HepG2 (cell line): ENCODE measurements around the gene IL11RA. TPM values are rescaled to one million over a fixed set of nuclear protein-coding genes. Genes with fewer than 3 reads are reported as not detected.

Experiments used
- ATAC-seq: fragments of 200-7000 bp; cut with Tn5 transposase; 3 replicates; pipeline ENCODE4 v1.9.1; 2020; ENCODE audit warnings: mild to moderate bottlenecking, moderate library complexity
- BruUV-seq: library from RNA; stranded (reverse); fragments of 400-500 nt; replicated peaks from 2 replicates; lab custom pipeline; 2021; lab: Mats Ljungman, UMichigan
- CTCF ChIA-PET: fragments of 300-600 bp; formaldehyde crosslinking; extraction: SDS; loops from one replicate; lab custom pipeline; 2021; ENCODE audit warnings: low total read pairs, inconsistent platforms, low intra/inter-chr PET ratio; lab: Yijun Ruan, JAX
- POLR2A ChIA-PET: fragments of 350-600 bp; sonication (Branson Sonifier 250); formaldehyde crosslinking; loops from one replicate; lab custom pipeline; 2020; ENCODE audit warnings: antibody characterized with exemption, inconsistent platforms; lab: Yijun Ruan, JAX
- DNase-seq: peaks from one replicate; pipeline ENCODE4 v3.0.0-alpha.2; 2015; ENCODE audit warnings: low spot score
- FAIRE-seq: peaks from 3 replicates; lab custom pipeline; 2011; peaks lifted over from hg19 to GRCh38; lab: Jason Lieb, UNC
- H2AFZ ChIP-seq: one replicate; pipeline ENCODE4 v1.6.1; 2011; ENCODE audit warnings: low read length, inconsistent platforms
- H3K27ac ChIP-seq: fragments of 300-600 bp; 3 replicates; pipeline ENCODE4 v1.8.0; 2011; ENCODE audit warnings: mixed run types, mild to moderate bottlenecking, mixed read lengths, low read length, inconsistent platforms; ENCODE audit not compliant: insufficient read depth; ENCODE audit errors: extremely low read length
- H3K27me3 ChIP-seq, 2 experiments: fragments of 200-600 bp in 1 of 2; 2 replicates in 1 of 2; 3 replicates in 1 of 2; pipeline versions ENCODE4 v1.6.0 to v1.8.0; 2011; ENCODE audit warnings: low read length in 2 of 2, mild to moderate bottlenecking in 2 of 2, moderate library complexity in 2 of 2, inconsistent platforms in 1 of 2; ENCODE audit not compliant: insufficient read depth in 2 of 2, control insufficient read depth in 1 of 2
- H3K36me3 ChIP-seq, 2 experiments: fragments of 200-600 bp in 1 of 2; replicated peaks in 1 of 2; 2 replicates in 1 of 2; 3 replicates in 1 of 2; pipeline versions ENCODE4 v1.5.1 to v1.8.0; 2011; ENCODE audit warnings: low read length in 2 of 2, inconsistent platforms in 1 of 2; ENCODE audit not compliant: insufficient read depth in 2 of 2, control insufficient read depth in 1 of 2
- H3K4me1 ChIP-seq: 2 replicates; pipeline ENCODE4 v1.5.1; 2012; ENCODE audit warnings: low read length, inconsistent platforms; ENCODE audit not compliant: insufficient read depth
- H3K4me2 ChIP-seq: 2 replicates; pipeline ENCODE4 v1.6.0; 2011; ENCODE audit warnings: low read depth, low read length, inconsistent platforms
- H3K4me3 ChIP-seq, 3 experiments: fragments of 200-600 bp in 1 of 3; sonication (generic), shearing (Covaris generic) in 1 of 3; replicated peaks in 1 of 3; 2 replicates each; pipeline ENCODE4 v1.5.1; 2011 to 2016; ENCODE audit warnings: low read length in 3 of 3, inconsistent platforms in 2 of 3, low read depth in 2 of 3, mild to moderate bottlenecking in 2 of 3, control low read depth in 1 of 3, mixed read lengths in 1 of 3; ENCODE audit not compliant: insufficient read depth in 1 of 3
- H3K79me2 ChIP-seq: one replicate; pipeline ENCODE4 v1.6.1; 2011; ENCODE audit warnings: low read length, inconsistent platforms; ENCODE audit not compliant: insufficient read depth
- H3K9ac ChIP-seq: 2 replicates; pipeline ENCODE4 v1.6.0; 2011; ENCODE audit warnings: mild to moderate bottlenecking, low read depth, low read length, inconsistent platforms; ENCODE audit not compliant: insufficient read depth
- H3K9me3 ChIP-seq: 2 replicates; pipeline ENCODE4 v1.5.1; 2012; ENCODE audit warnings: mild to moderate bottlenecking, low read length
- H4K20me1 ChIP-seq: 2 replicates; pipeline ENCODE4 v1.6.0; 2011; ENCODE audit warnings: inconsistent platforms, mild to moderate bottlenecking, low read length, moderate library complexity; ENCODE audit not compliant: insufficient read depth
- EED ChIP-seq: sonication (generic); formaldehyde crosslinking; IDR thresholded peaks from 2 replicates; pipeline ENCODE4 v1.5.0; 2020; ENCODE audit warnings: mild to moderate bottlenecking, missing genetic modification reagents
- FUBP1 ChIP-seq: sonication (generic); formaldehyde crosslinking; IDR thresholded peaks from 2 replicates; pipeline ENCODE4 v1.5.1; 2020; ENCODE audit warnings: missing genetic modification reagents, mild to moderate bottlenecking, borderline replicate concordance
- KDM4B ChIP-seq: sonication (generic); formaldehyde crosslinking; IDR thresholded peaks from 2 replicates; pipeline ENCODE4 v1.4.0; 2020; ENCODE audit warnings: missing genetic modification reagents
- NFE2L1 ChIP-seq: sonication (generic); formaldehyde crosslinking; IDR thresholded peaks from 2 replicates; pipeline ENCODE4 v1.4.0; 2020; ENCODE audit warnings: missing genetic modification reagents, mild to moderate bottlenecking, borderline replicate concordance
- POLR2AphosphoS5 ChIP-seq: IDR thresholded peaks from 2 replicates; pipeline ENCODE4 v1.6.1; 2012; ENCODE audit warnings: low read depth, low read length
- SAFB2 ChIP-seq: sonication (generic); formaldehyde crosslinking; IDR thresholded peaks from 2 replicates; pipeline ENCODE4 v1.5.1; 2020; ENCODE audit warnings: missing genetic modification reagents, low read depth, mild to moderate bottlenecking, borderline replicate concordance
- SMAD9 ChIP-seq: sonication (generic); formaldehyde crosslinking; IDR thresholded peaks from 2 replicates; pipeline ENCODE4 v1.5.1; 2020; ENCODE audit warnings: mild to moderate bottlenecking, missing genetic modification reagents
- TFE3 ChIP-seq: IDR thresholded peaks from 2 replicates; pipeline ENCODE4 v1.6.1; 2016
- ZBED4 ChIP-seq: sonication (generic); formaldehyde crosslinking; IDR thresholded peaks from 2 replicates; pipeline ENCODE4 v1.4.0; 2020; ENCODE audit warnings: missing genetic modification reagents, borderline replicate concordance
- ZFY ChIP-seq: sonication (generic); formaldehyde crosslinking; IDR thresholded peaks from 2 replicates; pipeline ENCODE4 v1.4.0; 2020; ENCODE audit warnings: missing genetic modification reagents
- ZNF20 ChIP-seq: sonication (generic); formaldehyde crosslinking; IDR thresholded peaks from 2 replicates; pipeline ENCODE4 v1.4.0; 2020; ENCODE audit warnings: mild to moderate bottlenecking, moderate library complexity, missing genetic modification reagents
- ZNF333 ChIP-seq: sonication (generic); formaldehyde crosslinking; IDR thresholded peaks from 2 replicates; pipeline ENCODE4 v1.4.0; 2020; ENCODE audit warnings: mild to moderate bottlenecking, missing genetic modification reagents, borderline replicate concordance
- ZNF552 ChIP-seq: sonication (generic); formaldehyde crosslinking; IDR thresholded peaks from 2 replicates; pipeline ENCODE4 v1.9.0; 2022; ENCODE audit warnings: missing genetic modification reagents, mild to moderate bottlenecking, borderline replicate concordance
- ZNF749 ChIP-seq: sonication (generic); formaldehyde crosslinking; IDR thresholded peaks from 2 replicates; pipeline ENCODE4 v1.8.0; 2022; ENCODE audit warnings: mild to moderate bottlenecking, missing genetic modification reagents, moderate library complexity, borderline replicate concordance
- in situ Hi-C: cut with HindIII; loops from 2 replicates; pipeline ENCODE4 v1.10.0; 2017; ENCODE audit warnings: low pct_unique_long_range_greater_than_20kb; ENCODE audit not compliant: extremely low pct_ligation_motif_present
- intact Hi-C: fragments of 100-400 bp; cut with micrococcal nuclease; formaldehyde crosslinking; loops from one replicate; pipeline ENCODE4 v1.10.0; 2022; ENCODE audit not compliant: unreplicated experiment
- polyA plus RNA-seq, 8 experiments: library from polyadenylated mRNA; depleted of rRNA in 3 of 8; stranded (reverse) in 7 of 8; unstranded in 1 of 8; fragments of >200 nt; fragmentation: Illumina TruSeq in 4 of 8; extraction: Trizol in 4 of 8; gene quantifications; 2 replicates each; pipeline versions ENCODE4 v1.2.1 to v1.2.3, GENCODE V29; 2011 to 2016; ENCODE audit warnings: low read depth in 4 of 8, missing spikeins in 1 of 8, mixed read lengths in 1 of 8; ENCODE audit not compliant: insufficient read depth in 1 of 8
- total RNA-seq, 5 experiments: library from RNA; depleted of rRNA; stranded (reverse); fragments of >200 nt; fragmentation: Illumina TruSeq; extraction: Trizol; gene quantifications; 2 replicates each; pipeline ENCODE4 v1.2.3, GENCODE V29; 2016; ENCODE audit warnings: low read depth in 1 of 5

The IL11RA gene
- total and polyA plus RNA-seq, 2 of the 13 experiments (the other 11 are each of a cell fraction or from before 2014, with no cell fraction given), result 2.0 to 4.2 TPM

- no peak for TF ChIP-seq NFE2L1 (CRISPR knock-in tag)
- TF ChIP-seq KDM4B (CRISPR knock-in tag), result no peak
- TF ChIP-seq ZNF749 (CRISPR knock-in tag), result no peak
- no peak for TF ChIP-seq POLR2AphosphoS5
Observed at GRCh38 chr9:34603610-34604231, 48.3 kb upstream of the IL11RA start (continued).

- Histone ChIP-seq H4K20me1 (no peaks in the 10 kb centered on the region; the same call in 1 of the 2 replicates), H3K27ac (no peak overlapping the region)
- CTCF ChIA-PET, result no interaction called here
- ATAC-seq (no peak), DNase-seq (no peak)
- in situ Hi-C loops, result no loop called here
- TF ChIP-seq EED, result no peak
- TF ChIP-seq ZBED4 (CRISPR knock-in tag), result no peak
- TF ChIP-seq TFE3, result no peak
- no peak for TF ChIP-seq SMAD9 (CRISPR knock-in tag)
- TF ChIP-seq ZNF333 (CRISPR knock-in tag), result no peak
- TF ChIP-seq SAFB2 (CRISPR knock-in tag), result no peak
- TF ChIP-seq ZFY (CRISPR knock-in tag), result no peak
- TF ChIP-seq ZNF20, result no peak
- TF ChIP-seq ZNF552, result no peak
- TF ChIP-seq FUBP1, result no peak
- TF ChIP-seq, all 625 proteins: peak for 0
- Histone ChIP-seq H3K36me3 (no peaks in the 10 kb centered on the region), H2AFZ (no peak overlapping the region), H3K9me3 (no peaks in the 10 kb centered on the region), H3K4me2 (no peak overlapping the region), H3K4me3 (no peak overlapping the region), H3K4me1 (peaks cover 24% of the 10 kb centered on the region), H3K79me2 (peaks cover under 1% of the 10 kb centered on the region), H3K27me3 (no peaks in the 10 kb centered on the region), H3K9ac (no peak overlapping the region)
- POLR2A ChIA-PET, result interaction anchor here (1.3 to 1.5 kb wide), 2 partner anchors 32 to 40 kb away, joined by 5 read pairs; partner anchors contain the start of genes GALT and SIGMAR1
- no TSS peak for BruUV-seq
- intact Hi-C loops, result no loop called here
- no peak for FAIRE-seq
Observed at GRCh38 chr9:34606190-34606589, 45.8 kb upstream of the IL11RA start.
